H1 (cell line): ENCODE measurements around the gene RBM26. TPM values are rescaled to one million over a fixed set of nuclear protein-coding genes. Genes with fewer than 3 reads are reported as not detected.
A peak's percentile ranks its signal among the peaks of the same experiment; 100 is the strongest.

Experiments used
- CTCF ChIA-PET: fragments of 300-600 bp; sonication (Branson Sonifier 250); formaldehyde crosslinking; loops from one replicate; lab custom pipeline; 2021; ENCODE audit not compliant: partially characterized antibody; lab: Charles Lee
- POLR2A ChIA-PET: fragments of 300-600 bp; sonication (Branson Sonifier 250); formaldehyde crosslinking; loops from one replicate; lab custom pipeline; 2021; ENCODE audit warnings: inconsistent platforms; ENCODE audit not compliant: partially characterized antibody; lab: Charles Lee
- DNase-seq, 2 experiments: peaks; one replicate each; pipeline versions ENCODE4 v3.0.0 to v3.0.0-alpha.2; 2010 to 2022; ENCODE audit warnings: low spot score in 2 of 2, low read depth in 1 of 2, mixed read lengths in 1 of 2
- FAIRE-seq: peaks from 2 replicates; lab custom pipeline; 2011; peaks lifted over from hg19 to GRCh38; lab: Jason Lieb, UNC
- H2AFZ ChIP-seq: 2 replicates; pipeline ENCODE4 v1.8.1; 2012; ENCODE audit warnings: low read length, inconsistent platforms
- H2AK5ac ChIP-seq: 2 replicates; pipeline ENCODE4 v1.6.1; 2013; ENCODE audit warnings: low read depth, low read length
- H2BK120ac ChIP-seq: replicated peaks from 2 replicates; pipeline ENCODE3; 2013; ENCODE audit warnings: low read depth, low read length, inconsistent platforms
- H2BK12ac ChIP-seq: 2 replicates; pipeline ENCODE4 v1.6.1; 2013; ENCODE audit warnings: low read depth, low read length
- H2BK15ac ChIP-seq: 2 replicates; pipeline ENCODE4 v1.6.1; 2013; ENCODE audit warnings: low read length
- H2BK20ac ChIP-seq: 2 replicates; pipeline ENCODE4 v1.6.1; 2013; ENCODE audit warnings: low read length
- H2BK5ac ChIP-seq: 2 replicates; pipeline ENCODE4 v1.6.1; 2013; ENCODE audit warnings: low read depth, low read length
- H3K14ac ChIP-seq: 2 replicates; pipeline ENCODE4 v1.6.1; 2013; ENCODE audit warnings: inconsistent platforms; ENCODE audit not compliant: insufficient read length
- H3K18ac ChIP-seq: 2 replicates; pipeline ENCODE4 v1.6.1; 2013; ENCODE audit warnings: low read length; ENCODE audit errors: extremely low read depth
- H3K23ac ChIP-seq: 2 replicates; pipeline ENCODE4 v1.6.1; 2013; ENCODE audit warnings: inconsistent platforms; ENCODE audit not compliant: insufficient read length
- H3K23me2 ChIP-seq: 2 replicates; pipeline ENCODE4 v1.6.1; 2013; ENCODE audit warnings: low read depth, low read length
- H3K27ac ChIP-seq: 2 replicates; pipeline ENCODE4 v1.6.1; 2011; ENCODE audit warnings: low read depth, low read length, inconsistent platforms
- H3K27me3 ChIP-seq, 4 experiments: replicated peaks in 1 of 4; 1 replicate in 1 of 4; 2 replicates in 3 of 4; pipeline versions ENCODE4 v1.6.1 to v1.8.1; 2011 to 2013; ENCODE audit warnings: low read length in 3 of 4, mild to moderate bottlenecking in 3 of 4, inconsistent platforms in 2 of 4, mixed read lengths in 2 of 4, moderate library complexity in 1 of 4; ENCODE audit not compliant: control insufficient read depth in 3 of 4, insufficient read depth in 3 of 4; ENCODE audit errors: extremely low read depth in 1 of 4
- H3K36me3 ChIP-seq, 4 experiments: 2 replicates each; pipeline versions ENCODE4 v1.6.1 to v1.8.1; 2011 to 2013; ENCODE audit warnings: mild to moderate bottlenecking in 4 of 4, low read length in 3 of 4, moderate library complexity in 2 of 4, control low read depth in 1 of 4, inconsistent platforms in 1 of 4; ENCODE audit not compliant: insufficient read depth in 4 of 4, control insufficient read depth in 2 of 4
- H3K4ac ChIP-seq: replicated peaks from 2 replicates; pipeline ENCODE3; 2013; ENCODE audit warnings: low read length, low read depth, mixed read lengths, inconsistent platforms; ENCODE audit not compliant: insufficient read length
- H3K4me1 ChIP-seq, 4 experiments: replicated peaks in 1 of 4; 1 replicate in 1 of 4; 2 replicates in 3 of 4; pipeline versions ENCODE4 v1.6.1 to v1.8.1; 2011 to 2013; ENCODE audit warnings: low read length in 3 of 4, inconsistent platforms in 2 of 4, mixed read lengths in 1 of 4; ENCODE audit not compliant: insufficient read depth in 4 of 4, control insufficient read depth in 3 of 4
- H3K4me2 ChIP-seq, 2 experiments: 2 replicates each; pipeline versions ENCODE4 v1.6.1 to v1.8.1; 2011 to 2013; ENCODE audit warnings: low read depth in 2 of 2, low read length in 2 of 2, control low read depth in 1 of 2, inconsistent platforms in 1 of 2, mild to moderate bottlenecking in 1 of 2; ENCODE audit not compliant: insufficient read depth in 1 of 2
- H3K4me3 ChIP-seq, 4 experiments: fragments of 200-600, 300-600 bp in 1 of 4; sonication (generic), shearing (Covaris generic), sonication (Bioruptor Twin) in 1 of 4; 2 replicates each; pipeline versions ENCODE4 v1.5.1 to v1.8.1; 2011 to 2016; ENCODE audit warnings: low read length in 4 of 4, low read depth in 3 of 4, control low read depth in 2 of 4, inconsistent platforms in 2 of 4, mild to moderate bottlenecking in 2 of 4, mixed read lengths in 1 of 4, moderate library complexity in 1 of 4; ENCODE audit not compliant: insufficient read depth in 2 of 4; ENCODE audit errors: extremely low read depth in 1 of 4
- H3K56ac ChIP-seq: replicated peaks from 2 replicates; pipeline ENCODE3; 2013; ENCODE audit warnings: low read depth, mild to moderate bottlenecking, mixed read lengths, low read length, inconsistent platforms; ENCODE audit not compliant: insufficient read length
- H3K79me1 ChIP-seq: 2 replicates; pipeline ENCODE4 v1.6.1; 2013; ENCODE audit warnings: low read depth, low read length, control low read depth
- H3K79me2 ChIP-seq, 2 experiments: 2 replicates each; pipeline versions ENCODE4 v1.6.1 to v1.8.1; 2012 to 2013; ENCODE audit warnings: low read length in 2 of 2, mild to moderate bottlenecking in 2 of 2, inconsistent platforms in 1 of 2; ENCODE audit not compliant: insufficient read depth in 2 of 2, control insufficient read depth in 1 of 2
- H3K9ac ChIP-seq, 4 experiments: replicated peaks in 1 of 4; 1 replicate in 1 of 4; 2 replicates in 3 of 4; pipeline versions ENCODE4 v1.6.1 to v1.8.1; 2011 to 2013; ENCODE audit warnings: low read depth in 3 of 4, low read length in 3 of 4, control low read depth in 2 of 4, mild to moderate bottlenecking in 2 of 4, moderate library complexity in 2 of 4, inconsistent platforms in 1 of 4; ENCODE audit errors: extremely low read depth in 1 of 4
- H3K9me3 ChIP-seq, 2 experiments: 2 replicates each; pipeline versions ENCODE4 v1.6.1 to v1.8.1; 2012 to 2013; ENCODE audit warnings: mild to moderate bottlenecking in 2 of 2, moderate library complexity in 2 of 2, control low read depth in 1 of 2, inconsistent platforms in 1 of 2, low read depth in 1 of 2, low read length in 1 of 2, mixed read lengths in 1 of 2; ENCODE audit not compliant: insufficient read depth in 2 of 2
- H4K20me1 ChIP-seq, 2 experiments: replicated peaks in 1 of 2; 2 replicates each; pipeline versions ENCODE3 to v1.8.1; 2011 to 2013; ENCODE audit warnings: inconsistent platforms in 2 of 2, low read length in 2 of 2, mild to moderate bottlenecking in 1 of 2; ENCODE audit not compliant: insufficient read depth in 2 of 2, control insufficient read depth in 1 of 2
- H4K5ac ChIP-seq: 2 replicates; pipeline ENCODE4 v1.6.1; 2013; ENCODE audit warnings: low read length, low read depth, mixed read lengths, inconsistent platforms; ENCODE audit not compliant: insufficient read length
- H4K8ac ChIP-seq: 2 replicates; pipeline ENCODE4 v1.8.0; 2013; ENCODE audit warnings: mild to moderate bottlenecking, moderate library complexity, low read length, inconsistent platforms; ENCODE audit not compliant: insufficient read depth; ENCODE audit errors: extremely low read depth
- H4K91ac ChIP-seq: replicated peaks from 2 replicates; pipeline ENCODE3; 2013; ENCODE audit warnings: low read length, mixed read lengths, inconsistent platforms; ENCODE audit not compliant: insufficient read length
- POLR2AphosphoS5 ChIP-seq: IDR thresholded peaks from 2 replicates; pipeline ENCODE4 v1.6.1; 2011; ENCODE audit warnings: low read depth, low read length
- WGBS, 2 experiments: shearing (Covaris generic) in 1 of 2; methylation state at CpG; one replicate each; pipeline versions ENCODE4 v1.1.6 to v1.1.7; 2013 to 2015; ENCODE audit warnings: low lambda C conversion rate in 2 of 2, mixed read lengths in 2 of 2, inconsistent platforms in 1 of 2, low coverage in 1 of 2, missing lambda C conversion rate in 1 of 2; ENCODE audit not compliant: insufficient replicate concordance in 2 of 2, insufficient coverage in 1 of 2, insufficient read length in 1 of 2; ENCODE audit errors: extremely low coverage in 1 of 2, missing lambda C conversion rate in 1 of 2; 5-methylcytosine and 5-hydroxymethylcytosine counted together
- polyA plus RNA-seq, 7 experiments: library from polyadenylated mRNA; depleted of rRNA in 3 of 7; stranded (reverse) in 5 of 7; unstranded in 2 of 7; fragments of >200 nt in 5 of 7; fragments of 200-250 nt in 2 of 7; gene quantifications; 1 replicate in 5 of 7; 2 replicates in 1 of 7; 4 replicates in 1 of 7; pipeline versions ENCODE4 v1.2.1 to v1.2.3, GENCODE V29; 2011 to 2013; ENCODE audit warnings: missing spikeins in 2 of 7, mixed read lengths in 2 of 7
- total RNA-seq: library from RNA; stranded (reverse); fragmentation: NEBNext Ultra II Directional; extraction: Animal tissue kit (Norgen Biotek cat#: 25700); gene quantifications from 2 replicates; pipeline ENCODE4 v1.2.1, GENCODE V29; 2021

RBM26 gene
- total and polyA plus RNA-seq, 2 of the 8 experiments (the other 6 are each of a cell fraction or from before 2014, with no cell fraction given) = 20.3 to 65.5 TPM

GRCh38 chr13:79402679-79403078 is 3.4 kb downstream of the RBM26 start:
- H3K79me1 ChIP-seq = no peaks in the 10 kb centered on the region
- peaks cover 0 to 13% (median 2%) of the 10 kb centered on the region in 4 experiments; a peak in 4 of 8 replicates for H3K36me3 ChIP-seq
- no peak overlapping the region for H3K4ac ChIP-seq
- H4K91ac ChIP-seq = no peak overlapping the region
- H2BK5ac ChIP-seq = no peak overlapping the region
- H3K4me2 ChIP-seq = peak overlapping the region; percentile 68 to 83; a peak in 3 of 4 replicates
- no peak overlapping the region for H3K9ac ChIP-seq
- ChIA-PET POLR2A (interaction anchor here (0.7 to 1.6 kb wide), 3 partner anchors 9 to 312 kb away, joined by 4 to 5 read pairs (median 5); no protein-coding TSS in a partner anchor), CTCF (interaction anchor here (0.6 kb wide), 2 partner anchors 10 to 997 kb away, joined by 3 to 5 read pairs; no protein-coding TSS in a partner anchor)
- H3K14ac ChIP-seq = no peak overlapping the region
- no peak overlapping the region for H3K18ac ChIP-seq
- H2AFZ ChIP-seq = no peak overlapping the region
- 74% methylated on average over 2 of the region's 2 CpGs; no CpG with 5 or more reads in 1 of the 2 experiments for WGBS, 2 experiments
- DNase-seq (no peak), FAIRE-seq (no peak)
- no peak overlapping the region for H4K5ac ChIP-seq
- H4K20me1 ChIP-seq = peaks cover 10 to 13% of the 10 kb centered on the region in 2 experiments
- H2AK5ac ChIP-seq = no peak overlapping the region
- H3K79me2 ChIP-seq = peaks cover 41 to 94% of the 10 kb centered on the region in 2 experiments
- H2BK12ac ChIP-seq = no peak overlapping the region
- H3K27me3 ChIP-seq = no peaks in the 10 kb centered on the region
- H3K4me3 ChIP-seq = peak overlapping the region in 1 of 4 experiments; percentile 99; a peak in 2 of 8 replicates
- no peak overlapping the region for H3K23ac ChIP-seq
- peaks cover 0 to 9% (median 2%) of the 10 kb centered on the region in 4 experiments; a peak in 4 of 7 replicates for H3K4me1 ChIP-seq
- H3K27ac ChIP-seq = no peak overlapping the region
- H3K56ac ChIP-seq = no peak overlapping the region
- H2BK15ac ChIP-seq = no peak overlapping the region
- peaks cover 7% of the 10 kb centered on the region for H3K23me2 ChIP-seq
- H2BK120ac ChIP-seq = no peak overlapping the region
- H3K9me3 ChIP-seq = no peaks in the 10 kb centered on the region
- no peak overlapping the region for H4K8ac ChIP-seq
- no peak overlapping the region for H2BK20ac ChIP-seq
- no peak for TF ChIP-seq POLR2AphosphoS5
